HG03108 (cell line): ENCODE data around the gene SMC4.

ENCODE experiments used
- ATAC-seq: cut with Tn5 transposase; IDR thresholded peaks from one replicate; pipeline ENCODE4 v1.9.1; 2021; ENCODE audit warnings: moderate library complexity; ENCODE audit not compliant: unreplicated experiment

Gene SMC4

DNA sequence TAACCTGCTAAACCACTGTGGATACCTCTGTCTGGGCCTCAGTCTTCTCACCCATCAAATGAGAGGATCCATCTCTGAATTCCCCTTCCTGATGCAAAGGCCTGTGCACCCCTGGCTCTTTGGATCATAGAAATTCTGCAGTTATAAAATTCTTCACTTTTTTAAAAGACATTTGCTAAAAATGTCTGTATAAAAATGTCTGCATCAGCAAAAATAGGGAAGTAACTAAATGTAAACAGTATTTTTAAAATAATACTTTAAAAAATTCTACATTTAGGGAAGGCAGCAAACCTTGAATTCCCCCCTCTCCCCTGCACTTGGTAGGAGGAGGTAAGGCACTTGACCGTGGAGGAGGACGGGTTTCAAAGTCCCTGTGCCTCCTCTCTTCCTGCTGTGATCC lies 75.7 kb downstream of the SMC4 start:
- no peak for ATAC-seq

- ATAC-seq, result no peak
Observed at GRCh38 chr3:160475884-160476283, 76.4 kb downstream of the SMC4 start.

- ATAC-seq, result no peak
Observed at GRCh38 chr3:160477750-160478149, 78.3 kb downstream of the SMC4 start.

DNA sequence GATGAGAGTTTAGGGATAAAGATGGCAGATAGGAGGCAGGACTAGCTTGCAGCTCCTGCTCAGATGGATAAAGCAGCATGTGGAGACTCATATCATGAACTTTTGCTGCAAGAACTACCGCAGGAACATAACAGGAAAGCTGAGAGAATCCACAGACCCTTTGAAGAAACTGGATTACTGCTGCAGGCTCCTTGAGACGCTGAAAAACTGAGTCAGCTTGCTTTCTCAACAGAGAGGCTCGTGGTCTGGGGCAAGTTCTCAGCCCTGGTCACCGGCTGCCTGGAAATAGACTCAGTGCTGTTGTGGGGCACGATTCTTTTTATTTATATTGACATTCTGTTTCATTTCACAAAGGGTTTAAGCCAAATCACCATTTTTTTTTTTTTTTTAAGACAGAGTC lies 78.9 kb downstream of the SMC4 start:
- ATAC-seq, result no peak

DNA sequence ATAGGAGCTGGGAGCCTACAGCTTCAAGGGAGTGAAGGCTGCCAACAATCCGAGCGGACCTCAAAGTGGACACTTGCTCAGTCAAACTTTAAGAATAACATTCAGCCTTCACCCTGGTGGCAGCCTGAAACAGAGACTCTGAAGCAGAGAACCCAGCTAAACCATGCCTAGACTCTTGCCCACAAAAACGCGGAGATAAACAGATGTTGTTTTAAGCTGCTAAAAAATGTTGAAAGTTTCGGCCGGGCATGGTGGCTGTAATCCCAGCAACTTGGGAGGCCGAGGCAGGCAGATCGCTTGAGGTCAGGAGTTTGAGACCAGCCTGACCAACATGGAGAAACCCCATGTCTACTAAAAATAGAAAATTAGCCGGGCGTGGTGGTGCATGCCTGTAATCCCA lies 79.9 kb downstream of the SMC4 start:
- no peak for ATAC-seq

GRCh38 chr3:160480931-160481330 lies 81.5 kb downstream of the SMC4 start:
- no peak for ATAC-seq

DNA sequence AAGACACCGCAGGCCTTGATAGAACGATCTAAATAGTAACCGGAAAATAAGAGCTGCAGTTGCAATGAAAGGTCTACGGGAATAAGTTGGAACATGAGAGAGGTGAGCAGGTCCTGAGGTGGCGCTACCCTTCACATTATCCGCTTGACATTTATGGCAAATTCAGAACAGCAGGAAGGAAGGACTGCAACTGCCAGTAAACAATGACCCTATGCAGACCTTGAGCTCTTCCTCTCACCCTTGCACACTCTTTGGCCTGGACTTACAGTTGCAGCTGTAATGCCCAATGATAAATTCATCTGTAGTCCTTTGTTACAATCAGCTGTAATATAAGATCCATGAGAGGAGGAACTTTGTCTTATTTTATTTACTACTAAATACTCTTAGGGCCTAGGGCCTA lies 82.4 kb downstream of the SMC4 start:
- ATAC-seq, result no peak

DNA sequence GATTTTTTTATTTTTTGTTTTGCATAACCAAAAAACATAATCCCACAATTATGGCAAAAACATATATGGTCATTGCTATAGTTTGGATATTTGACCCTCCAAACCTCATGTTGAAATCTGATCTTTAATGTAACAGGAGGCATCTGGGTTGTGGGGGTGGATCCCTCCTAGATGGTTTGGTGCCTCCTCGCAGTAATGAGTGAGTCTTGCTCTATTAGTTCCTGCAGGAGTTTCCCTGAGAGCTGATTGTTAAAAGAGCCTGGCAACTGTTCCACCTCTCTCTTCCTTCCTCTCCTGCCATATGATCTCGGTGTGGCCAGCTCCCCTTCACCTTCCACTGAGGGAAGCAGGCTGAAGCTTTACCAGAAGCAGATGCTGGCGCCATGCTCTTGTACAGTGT lies 83.3 kb downstream of the SMC4 start:
- ATAC-seq, result no peak
